HG03060 (cell line): ENCODE results near the gene KMT2C.
"Not testable (repeated sequence)": the region's sequence is repeated elsewhere in the genome, so short reads cannot be mapped to it uniquely, and the experiment has no call there.

Source experiments
- ATAC-seq: cut with Tn5 transposase; IDR thresholded peaks from one replicate; pipeline ENCODE4 v1.9.1; 2021; ENCODE audit warnings: low read depth, moderate number of reproducible peaks; ENCODE audit not compliant: unreplicated experiment

Gene KMT2C

GRCh38 chr7:152406491-152406890, 29.3 kb downstream of the KMT2C start:
- ATAC-seq = no peak

GRCh38 chr7:152406030-152406429, 29.8 kb downstream of the KMT2C start:
- ATAC-seq = not testable (repeated sequence)

GRCh38 chr7:152403726-152404125, 32.1 kb downstream of the KMT2C start:
- no peak for ATAC-seq

GRCh38 chr7:152402384-152403250, 33.2 kb downstream of the KMT2C start:
- no peak for ATAC-seq

- no peak for ATAC-seq
These were observed 36.5 kb downstream of the KMT2C start for GRCh38 chr7:152399344-152399743.

- ATAC-seq = no peak
These were observed 40.7 kb downstream of the KMT2C start for GRCh38 chr7:152395112-152395511.

- not testable (repeated sequence) for ATAC-seq
These were observed 41.6 kb downstream of the KMT2C start for GRCh38 chr7:152394214-152394613.

- no peak for ATAC-seq
These were observed 43.5 kb downstream of the KMT2C start for GRCh38 chr7:152392254-152392653.

GRCh38 chr7:152386136-152386764, 49.6 kb downstream of the KMT2C start:
- ATAC-seq = not testable (repeated sequence)

- not testable (repeated sequence) for ATAC-seq
These were observed 51.3 kb downstream of the KMT2C start for GRCh38 chr7:152384235-152385200.

GRCh38 chr7:152383341-152384234, 52.2 kb downstream of the KMT2C start:
- no peak for ATAC-seq

GRCh38 chr7:152382244-152382643, 53.6 kb downstream of the KMT2C start:
- ATAC-seq = no peak

GRCh38 chr7:152380931-152381578, 54.7 kb downstream of the KMT2C start:
- not testable (repeated sequence) for ATAC-seq

- not testable (repeated sequence) for ATAC-seq
These were observed 57.3 kb downstream of the KMT2C start for GRCh38 chr7:152378497-152378896.

- not testable (repeated sequence) for ATAC-seq
These were observed 58.9 kb downstream of the KMT2C start for GRCh38 chr7:152376716-152377484.

- no peak for ATAC-seq
These were observed 65.5 kb downstream of the KMT2C start for GRCh38 chr7:152370297-152370696.

GRCh38 chr7:152369518-152369917, 66.3 kb downstream of the KMT2C start:
- no peak for ATAC-seq

GRCh38 chr7:152367170-152367569, 68.6 kb downstream of the KMT2C start:
- ATAC-seq = no peak
